SH-SY5Y (cell line): Measurements from ENCODE around the gene MSH5.

ENCODE experiments used
- GATA2 ChIP-seq: IDR thresholded peaks from 2 replicates; pipeline ENCODE4 v1.6.1; 2011; ENCODE audit warnings: mild to moderate bottlenecking, low read depth, low read length
- GATA3 ChIP-seq: IDR thresholded peaks from 2 replicates; pipeline ENCODE4 v1.6.1; 2011; ENCODE audit warnings: low read depth, mild to moderate bottlenecking, low read length, moderate library complexity

The MSH5 gene

GRCh38 chr6:31734247-31734820 is 5.5 kb upstream of the MSH5 start:
- TF ChIP-seq GATA2 (no peak), GATA3 (no peak)

- TF ChIP-seq GATA3 (no peak), GATA2 (no peak)
These were observed 4.9 kb upstream of the MSH5 start for GRCh38 chr6:31734821-31735406.

- TF ChIP-seq GATA3, result no peak
- no peak for TF ChIP-seq GATA2
These were observed 3.6 kb upstream of the MSH5 start, which contains the start of gene CLIC1 for GRCh38 chr6:31736021-31736767. Gene CLIC1, minus strand, starts transcription at chr6:31736530. Its CDS starts 230 bp downstream, at chr6:31736300.

- TF ChIP-seq GATA2 (no peak), GATA3 (no peak)
These were observed 3.0 kb upstream of the MSH5 start for GRCh38 chr6:31736768-31737314.

- no peak for TF ChIP-seq GATA3
- TF ChIP-seq GATA2, result no peak
These were observed 2.4 kb upstream of the MSH5 start for GRCh38 chr6:31737315-31737990.

- no peak for TF ChIP-seq GATA2
- no peak for TF ChIP-seq GATA3
These were observed 1.5 kb upstream of the MSH5 start for GRCh38 chr6:31737991-31738979.

- TF ChIP-seq GATA3 (no peak), GATA2 (no peak)
These were observed 805 bp downstream of the MSH5 start for GRCh38 chr6:31740397-31741223.

- TF ChIP-seq GATA2, result no peak
- no peak for TF ChIP-seq GATA3
These were observed 2.0 kb downstream of the MSH5 start for GRCh38 chr6:31741815-31742214.

- TF ChIP-seq GATA3, result no peak
- TF ChIP-seq GATA2, result no peak
These were observed 3.1 kb downstream of the MSH5 start for GRCh38 chr6:31742894-31743293.

- TF ChIP-seq GATA2, result no peak
- TF ChIP-seq GATA3, result no peak
These were observed 4.6 kb downstream of the MSH5 start for GRCh38 chr6:31744422-31744821.

- no peak for TF ChIP-seq GATA2
These were observed 9.7 kb downstream of the MSH5 start for GRCh38 chr6:31749301-31750036.
